Occipital lobe (tissue), 2 donors: ENCODE results near the gene DRAM1. TPM values are rescaled to one million over a fixed set of nuclear protein-coding genes. Genes with fewer than 3 reads are reported as not detected.
"Not testable (repeated sequence)": the region's sequence is repeated elsewhere in the genome, so short reads cannot be mapped to it uniquely, and the experiment has no call there.

Source experiments
- DNase-seq: peaks from one replicate; lab custom pipeline; 2025; lab: John Stamatoyannopoulos, UW
- total RNA-seq: library from RNA; depleted of rRNA; stranded (reverse); fragments of >200 nt; gene quantifications from one replicate; pipeline ENCODE4 v1.2.3, GENCODE V29; 2014

Gene DRAM1
- total RNA-seq, 1 donor from 2014 or later, result 1.1 TPM

DNA sequence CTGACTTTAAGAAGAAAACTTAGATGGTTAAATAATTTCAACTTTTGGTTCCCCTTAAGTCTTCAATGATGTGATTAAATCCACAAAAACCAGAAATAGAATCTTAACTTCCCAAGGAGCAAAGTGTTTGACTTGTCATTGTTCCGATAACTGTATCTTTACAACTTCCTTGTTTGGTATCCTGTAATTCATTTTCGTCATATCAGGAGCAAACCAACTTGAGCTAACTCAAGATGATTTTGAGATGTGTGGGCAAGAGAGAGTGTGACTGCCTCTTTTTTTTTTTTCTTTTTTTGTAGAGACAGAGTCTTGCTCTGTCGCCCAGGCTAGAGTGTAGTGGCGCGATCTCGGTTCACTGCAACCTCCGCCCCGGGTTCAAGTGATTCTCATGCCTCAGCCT is 25.3 kb downstream of the DRAM1 start:
- DNase-seq, result no peak

- DNase-seq, result no peak
Observed at GRCh38 chr12:101906226-101906625, 28.8 kb downstream of the DRAM1 start.

GRCh38 chr12:101908395-101908794 is 31.0 kb downstream of the DRAM1 start:
- DNase-seq, result no peak

DNA sequence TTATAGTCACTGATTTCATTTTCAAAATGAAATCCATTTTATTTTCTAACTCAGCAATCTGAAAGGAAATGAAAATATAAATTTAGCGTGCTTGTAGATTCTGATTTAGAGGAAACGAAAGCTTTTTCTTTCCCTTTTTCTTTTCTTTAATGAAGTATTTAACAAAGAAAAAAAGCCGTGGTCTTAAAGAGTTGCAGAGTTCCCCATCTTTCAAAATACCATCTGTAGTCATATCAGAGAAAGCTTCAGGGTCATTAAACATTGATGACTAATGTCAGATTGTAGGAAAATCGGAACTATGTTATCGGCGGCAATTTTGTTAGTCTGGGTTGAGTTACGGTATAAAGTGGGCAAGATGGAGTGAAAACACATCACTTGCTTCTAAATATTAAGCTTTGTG is 32.3 kb downstream of the DRAM1 start:
- DNase-seq, result no peak

DNA sequence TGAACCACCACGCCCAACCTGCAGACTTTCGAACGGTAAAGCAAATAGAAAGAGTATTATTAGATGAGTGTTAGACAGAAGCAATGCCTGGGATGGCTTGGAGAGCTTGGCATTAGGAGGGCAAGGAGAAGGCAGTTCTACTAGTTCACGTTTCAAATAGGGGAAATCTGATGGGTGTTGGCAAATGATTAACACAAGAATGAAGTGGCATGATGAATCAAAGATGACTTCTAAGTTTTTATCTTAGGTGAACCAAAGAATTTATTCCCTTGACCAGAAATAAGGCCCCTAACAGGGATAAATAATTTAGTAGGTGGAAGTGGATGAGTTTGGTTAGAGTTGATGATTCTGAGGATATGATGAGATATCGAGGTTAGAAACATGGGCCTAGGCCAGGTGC is 38.5 kb downstream of the DRAM1 start:
- no peak for DNase-seq

- DNase-seq, result not testable (repeated sequence)
Observed at GRCh38 chr12:101918805-101919204, 41.4 kb downstream of the DRAM1 start.

GRCh38 chr12:101919447-101919846 is 42.1 kb downstream of the DRAM1 start:
- DNase-seq, result no peak

DNA sequence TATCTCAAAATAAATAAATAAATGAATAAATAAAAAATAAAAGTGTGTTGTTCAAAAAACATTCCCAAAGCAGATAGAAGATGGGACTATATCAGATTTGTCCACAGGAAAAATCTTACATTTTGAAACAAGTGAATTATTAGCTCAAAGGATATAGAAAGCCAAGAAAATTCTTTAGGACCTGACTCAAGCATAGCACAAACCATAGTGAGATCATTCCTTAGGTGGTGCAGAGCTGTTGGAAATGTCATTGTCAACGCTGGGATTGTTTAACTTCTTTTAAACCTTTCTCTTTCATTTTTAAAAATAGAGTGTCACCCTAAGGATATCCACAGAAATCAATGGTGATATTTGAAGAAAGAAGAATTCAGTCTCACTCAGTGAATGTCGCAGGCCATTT is 43.5 kb downstream of the DRAM1 start:
- DNase-seq, result no peak

DNA sequence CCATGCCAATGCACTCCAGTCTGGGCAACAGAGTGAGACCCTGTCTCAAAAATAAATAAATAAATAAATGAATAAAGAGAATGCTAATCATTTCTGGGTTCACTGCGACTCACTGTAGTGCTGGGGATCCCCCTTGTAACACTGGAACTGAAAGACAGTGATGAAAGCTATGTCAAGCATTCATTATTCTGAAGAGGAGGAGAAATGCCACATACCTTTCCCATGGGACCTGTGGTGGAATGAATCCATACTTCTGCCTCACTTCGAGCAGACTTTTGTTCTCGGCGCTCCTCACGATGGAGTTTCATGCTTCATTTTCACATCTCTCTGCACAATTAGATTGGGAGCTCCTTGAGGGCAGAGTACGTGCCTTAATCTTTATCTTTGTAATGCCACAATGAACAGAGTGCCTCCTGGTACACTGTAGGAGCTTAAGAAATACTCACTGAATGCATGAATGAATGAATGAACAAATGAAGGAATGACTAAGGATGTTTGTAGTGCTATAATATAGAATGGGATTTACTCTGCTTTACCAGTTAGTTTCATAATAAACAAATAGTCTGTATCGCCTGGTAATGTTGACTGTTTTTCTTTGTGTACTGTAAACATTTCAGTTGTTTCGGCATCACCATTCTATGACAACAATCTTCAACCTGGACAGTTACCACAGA is 45.8 kb downstream of the DRAM1 start:
- DNase-seq, result no peak

DNA sequence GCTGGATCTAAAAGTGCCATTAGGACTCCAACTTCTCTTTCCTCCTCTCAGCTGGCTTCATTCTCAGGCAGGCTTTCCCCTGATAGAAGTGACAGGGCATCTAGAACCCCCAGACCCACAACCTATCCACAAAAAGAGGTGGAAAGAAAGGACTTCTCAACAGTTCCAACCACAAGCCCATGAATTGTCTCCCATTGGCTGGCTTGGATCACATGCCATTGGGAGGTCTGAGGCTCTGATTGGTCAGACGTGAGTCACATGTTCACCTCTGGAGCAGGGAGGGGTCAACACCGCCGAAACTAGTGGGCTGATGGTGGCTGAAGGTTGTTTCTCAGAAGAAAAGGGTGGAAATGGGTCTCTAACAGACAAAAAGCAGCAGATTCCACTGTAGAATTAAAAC is 47.2 kb downstream of the DRAM1 start:
- DNase-seq, result no peak

DNA sequence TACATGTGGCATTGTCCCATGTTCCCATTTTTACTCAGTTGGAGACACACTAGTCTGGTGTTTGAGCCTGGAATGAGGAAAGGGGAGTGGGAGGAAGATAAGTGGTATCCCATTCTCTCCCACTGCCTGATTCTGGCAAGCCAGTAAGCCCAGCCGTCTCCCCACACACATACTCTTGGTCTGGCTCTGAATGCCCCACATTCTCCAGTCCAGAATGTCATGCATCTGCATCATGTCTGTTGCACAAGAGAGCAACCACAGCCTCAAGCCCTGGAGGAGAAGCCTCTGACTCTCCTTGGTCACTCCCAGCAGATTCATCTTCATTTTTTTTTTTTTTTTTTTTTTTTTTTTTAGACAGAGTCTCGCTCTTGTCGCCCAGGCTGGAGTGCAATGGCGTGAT is 48.0 kb downstream of the DRAM1 start:
- DNase-seq, result no peak

GRCh38 chr12:101925935-101926334 is 48.6 kb downstream of the DRAM1 start:
- no peak for DNase-seq

- DNase-seq, result no peak
Observed at GRCh38 chr12:101927036-101927435, 49.7 kb downstream of the DRAM1 start.

GRCh38 chr12:101927999-101928398 is 50.6 kb downstream of the DRAM1 start:
- DNase-seq, result no peak

GRCh38 chr12:101928556-101928955 is 51.2 kb downstream of the DRAM1 start:
- no peak for DNase-seq

DNA sequence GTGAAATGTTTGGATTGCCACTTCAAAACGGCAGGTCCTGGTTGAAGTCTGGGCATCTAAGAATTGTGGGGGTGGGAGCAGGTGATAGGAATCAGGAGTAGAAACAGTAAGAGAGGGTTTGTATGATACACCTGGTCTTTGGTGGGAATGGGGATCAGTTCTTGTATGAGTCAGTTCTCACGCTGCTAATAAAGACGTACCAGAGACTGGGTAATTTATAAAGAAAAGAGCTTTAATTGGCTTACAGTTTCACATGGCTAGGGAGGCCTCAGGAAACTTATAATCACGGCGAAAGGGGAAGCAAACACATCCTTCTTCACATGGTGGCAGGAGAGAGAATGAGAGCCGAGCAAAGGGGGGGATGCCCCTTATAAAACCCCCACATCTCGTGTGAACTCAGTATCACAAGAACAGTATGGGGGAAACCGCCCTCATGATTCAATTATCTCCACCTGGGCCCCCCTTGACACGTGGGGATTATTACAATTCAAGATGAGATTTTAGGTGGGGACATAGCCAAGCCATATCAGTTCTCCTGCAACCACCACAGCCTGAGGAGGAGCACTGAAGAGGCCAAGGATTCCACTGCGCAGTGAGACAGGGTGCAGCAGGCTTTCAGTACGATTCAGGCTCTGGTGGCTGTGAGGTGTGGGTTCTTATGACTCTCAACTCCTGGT is 52.1 kb downstream of the DRAM1 start:
- no peak for DNase-seq

DNA sequence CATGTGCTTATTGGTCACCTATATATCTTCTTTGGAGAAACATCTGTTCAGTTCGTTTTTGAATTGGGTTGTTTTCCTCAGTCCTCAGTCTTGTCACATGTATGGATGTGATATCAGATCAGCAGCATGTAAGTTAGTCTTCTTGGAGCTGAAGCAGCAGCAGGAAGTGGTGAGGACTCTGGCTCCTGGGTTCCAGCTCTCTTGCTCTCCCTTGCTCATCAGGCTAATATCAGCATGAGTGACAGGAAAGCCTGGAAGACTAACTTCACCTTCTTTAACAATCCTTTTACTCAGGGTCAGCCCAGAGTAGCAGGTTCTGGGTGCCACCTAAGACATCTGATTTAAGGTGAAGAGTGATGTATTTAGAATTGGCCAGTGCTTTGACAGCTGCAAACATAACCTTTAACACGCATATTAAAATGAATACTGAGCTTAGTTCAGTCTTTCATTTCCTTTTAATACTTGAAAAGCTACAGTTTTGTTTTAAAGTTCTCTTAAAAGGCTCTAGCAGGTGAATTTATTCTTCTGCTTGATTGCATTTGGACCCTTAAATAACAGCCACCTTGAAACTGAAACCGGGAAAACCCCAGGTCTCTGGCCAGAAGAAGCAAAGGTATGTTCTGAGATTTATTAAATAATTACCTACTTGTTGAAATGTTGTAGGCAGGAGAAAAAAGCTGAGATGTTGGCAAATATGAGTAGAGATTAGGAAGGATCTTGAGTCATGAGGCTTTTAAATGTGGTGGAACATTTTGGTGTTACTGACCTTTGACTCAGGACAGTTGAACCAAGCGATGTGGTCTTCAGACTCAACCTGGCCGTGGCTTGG is 54.3 kb downstream of the DRAM1 start:
- DNase-seq, result no peak

- no peak for DNase-seq
Observed at GRCh38 chr12:101933866-101934514, 56.6 kb downstream of the DRAM1 start.

DNA sequence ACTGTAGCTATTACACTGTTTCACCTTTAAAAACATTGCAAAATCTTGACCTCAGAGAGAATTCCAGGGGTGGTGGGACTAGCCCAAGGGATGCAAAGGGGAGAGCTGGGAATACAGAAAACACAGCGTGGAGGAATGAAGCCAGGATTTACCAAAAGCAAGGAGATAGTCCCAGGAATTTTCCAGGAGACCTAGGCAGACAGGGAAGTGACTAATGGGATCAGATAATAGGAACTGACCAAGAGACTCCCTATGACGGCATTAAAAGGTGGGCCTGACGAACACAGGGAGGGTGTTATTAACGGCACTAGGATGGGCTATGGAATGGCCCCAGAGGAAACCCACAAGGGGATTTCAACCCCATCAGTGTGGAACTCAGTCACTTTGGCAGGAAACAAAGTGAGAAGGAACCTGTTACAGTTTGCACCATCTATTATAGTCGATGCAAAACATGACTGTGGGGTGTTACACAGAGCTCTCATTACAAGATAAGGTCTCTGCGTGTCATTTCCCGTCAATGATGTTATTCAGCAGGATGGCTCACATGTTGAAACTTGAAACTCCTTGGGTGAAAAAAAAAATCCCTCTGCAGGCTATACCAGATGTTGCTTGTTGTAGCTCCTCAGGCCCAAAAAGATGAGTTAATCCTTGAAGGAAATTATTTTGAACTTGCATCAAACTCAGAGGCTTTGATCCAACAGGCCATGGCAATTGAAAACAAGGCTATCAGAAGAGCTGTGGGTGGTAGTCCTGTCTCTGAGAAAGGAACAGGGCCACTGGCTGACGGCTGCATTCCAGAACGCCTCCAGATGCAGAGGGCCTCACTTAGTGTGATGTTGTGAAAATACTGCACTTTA is 58.7 kb downstream of the DRAM1 start:
- DNase-seq, result no peak

DNA sequence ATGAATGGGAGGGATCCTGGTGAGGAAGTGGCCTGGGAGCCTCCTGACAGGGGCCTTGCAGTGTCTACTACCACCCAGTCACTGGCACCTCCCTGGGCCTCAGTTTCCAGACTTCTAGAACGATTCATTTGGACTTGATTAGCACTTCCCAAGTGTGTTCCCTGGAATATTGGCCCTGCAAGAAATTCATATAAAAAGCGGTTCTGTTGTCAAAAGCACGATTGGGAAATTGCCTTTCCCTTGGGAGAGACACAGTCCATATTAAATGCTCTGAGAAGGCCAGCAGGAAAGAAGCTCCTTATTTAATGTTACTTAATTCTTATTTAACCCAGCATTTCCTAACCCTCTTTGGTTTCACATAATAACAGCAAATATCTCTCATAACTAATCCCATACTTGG is 61.9 kb downstream of the DRAM1 start:
- DNase-seq, result no peak

DNA sequence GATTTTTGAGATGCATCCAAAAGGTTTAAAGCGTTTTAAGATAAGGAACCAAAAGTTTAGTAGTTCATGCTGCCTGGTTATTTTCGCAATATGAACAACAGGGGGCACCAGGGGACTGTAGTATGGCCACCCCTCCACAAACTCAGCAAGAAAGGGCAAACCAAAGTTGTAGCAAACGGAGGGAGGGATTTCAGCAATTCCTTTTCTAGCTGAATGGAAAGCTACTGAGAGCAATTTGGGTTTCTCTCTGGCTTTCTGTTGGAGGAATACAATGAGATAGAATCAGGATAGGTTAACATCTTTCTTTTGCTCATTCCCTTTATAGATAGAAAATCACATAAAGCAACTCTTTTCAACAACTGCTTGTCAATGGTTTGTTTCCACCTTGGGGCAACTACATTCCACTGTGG is 62.5 kb downstream of the DRAM1 start:
- no peak for DNase-seq
